Measurements from ENCODE around the gene RASGRP2. TPM values are rescaled to one million over a fixed set of nuclear protein-coding genes. Genes with fewer than 3 reads are reported as not detected.

RASGRP2 gene
- total RNA-seq, 1 experiment from 2014 or later: 26.9 TPM

- H2AFZ ChIP-seq (ENCODE audit: low read length): no peak overlapping the region
- H3K23me2 ChIP-seq (ENCODE audit: insufficient read length, low read depth, low read length, poor library complexity, severe bottlenecking): peaks cover 6% of the 10 kb centered on the region
- no peak overlapping the region for H2BK5ac ChIP-seq (ENCODE audit: insufficient read length, low read length)
- H2BK12ac ChIP-seq (ENCODE audit: insufficient read length, low read depth, low read length): no peak overlapping the region
- H2BK120ac ChIP-seq (ENCODE audit: low read depth, low read length, poor library complexity, severe bottlenecking): no peak overlapping the region
- Mint-ChIP-seq H3K27me3 (ENCODE audit: low read depth) (peaks cover 92% of the 10 kb centered on the region), H3K4me3 (peak overlapping the region in 1 of 2 experiments; percentile 79; a peak in 3 of 5 replicates), H3K27ac (peak overlapping the region in 1 of 3 experiments; percentile 9; a peak in 1 of 7 replicates), H3K36me3 (ENCODE audit: insufficient read depth in 1 of 3, low read depth in 3 of 3) (no peaks in the 10 kb centered on the region), H3K9me3 (no peaks in the 10 kb centered on the region; a peak in 2 of 5 replicates), H3K4me1 (peaks cover 20 to 61% of the 10 kb centered on the region in 2 experiments)
- no peak overlapping the region for H3K56ac ChIP-seq (ENCODE audit: insufficient read length, low read depth, low read length)
- H3K23ac ChIP-seq (ENCODE audit: insufficient read length, low read depth, low read length): no peak overlapping the region
- no peaks in the 10 kb centered on the region for H3K79me1 ChIP-seq (ENCODE audit: insufficient read depth, low read depth, low read length, poor library complexity, severe bottlenecking)
- no peak overlapping the region for H3K9ac ChIP-seq (ENCODE audit: extremely low read depth, insufficient read length, low read length)
- no CpG with 5 or more reads among the region's 5 CpGs for WGBS (ENCODE audit: extremely low coverage, insufficient read length, low lambda C conversion rate)
- H2BK15ac ChIP-seq (ENCODE audit: low read depth, low read length): no peak overlapping the region
- H3T11ph ChIP-seq (ENCODE audit: low read length): no peak overlapping the region
- H4K5ac ChIP-seq (ENCODE audit: insufficient read length, low read depth, low read length): no peak overlapping the region
- H4K20me1 ChIP-seq (ENCODE audit: control insufficient read depth, insufficient read depth, insufficient read length): no peaks in the 10 kb centered on the region
- no peak overlapping the region for H4K8ac ChIP-seq (replicated peaks; ENCODE audit: insufficient read length, low read depth, low read length)
- DNase-seq: no peak
- H2BK20ac ChIP-seq (ENCODE audit: low read depth, low read length, poor library complexity, severe bottlenecking): no peak overlapping the region
- H3K18ac ChIP-seq (ENCODE audit: insufficient read length, low read depth, low read length): no peak overlapping the region
- no peaks in the 10 kb centered on the region for H3K9me3 ChIP-seq (ENCODE audit: control insufficient read depth, low read depth, low read length)
- H3K4me2 ChIP-seq (ENCODE audit: insufficient read depth, insufficient read length, low read length): no peak overlapping the region
- no peak overlapping the region for H3K4ac ChIP-seq (ENCODE audit: low read depth, low read length)
- H3K27me3 ChIP-seq (ENCODE audit: insufficient read depth, low read length): peaks cover 9% of the 10 kb centered on the region; the same call in 1 of the 2 replicates
- TF ChIP-seq CTCF (conservative IDR thresholded peaks at IDR 0.05): no peak
- peaks cover 11% of the 10 kb centered on the region; the same call in 1 of the 2 replicates for H3K4me1 ChIP-seq (ENCODE audit: insufficient read depth, low read length)
- no peak overlapping the region for H3K27ac ChIP-seq (ENCODE audit: insufficient read length, low read depth, low read length)
- H3K79me2 ChIP-seq (ENCODE audit: insufficient read depth, low read length): no peaks in the 10 kb centered on the region
- H3K14ac ChIP-seq (ENCODE audit: insufficient read depth, low read length): no peak overlapping the region
- no peak overlapping the region for H4K91ac ChIP-seq (ENCODE audit: insufficient read length, low read depth, low read length)
- H2AK5ac ChIP-seq (ENCODE audit: insufficient read length, low read length): no peak overlapping the region
Measured at GRCh38 chr11:64714666-64715065, 29.3 kb downstream of the RASGRP2 start.
